ENCODE data around the gene TRIM28.
"Not testable (repeated sequence)": the region's sequence is repeated elsewhere in the genome, so short reads cannot be mapped to it uniquely, and the experiment has no call there.

Gene TRIM28

GRCh38 chr19:58561373-58562121 is 17.7 kb downstream of the TRIM28 start:
- DNase-seq (ENCODE audit: low read depth) = no peak

GRCh38 chr19:58562122-58563033 is 18.5 kb downstream of the TRIM28 start:
- DNase-seq (ENCODE audit: low read depth) = no peak

GRCh38 chr19:58563034-58563573 is 19.2 kb downstream of the TRIM28 start:
- DNase-seq (ENCODE audit: low read depth) = no peak

- no peak for DNase-seq (ENCODE audit: low read depth)
Observed at GRCh38 chr19:58563823-58564222, 20.0 kb downstream of the TRIM28 start.

GRCh38 chr19:58566989-58567388 is 23.1 kb downstream of the TRIM28 start:
- no peak for DNase-seq (ENCODE audit: low read depth)

GRCh38 chr19:58568453-58569130 is 24.7 kb downstream of the TRIM28 start:
- DNase-seq (ENCODE audit: low read depth) = no peak

- DNase-seq (ENCODE audit: low read depth) = no peak
Observed at GRCh38 chr19:58569191-58569942, 25.5 kb downstream of the TRIM28 start.

GRCh38 chr19:58569943-58570670 is 26.2 kb downstream of the TRIM28 start:
- no peak for DNase-seq (ENCODE audit: low read depth)

GRCh38 chr19:58570770-58571574 is 27.1 kb downstream of the TRIM28 start:
- no peak for DNase-seq (ENCODE audit: low read depth)

GRCh38 chr19:58571575-58571947 is 27.7 kb downstream of the TRIM28 start:
- no peak for DNase-seq (ENCODE audit: low read depth)

GRCh38 chr19:58572026-58572817 is 28.4 kb downstream of the TRIM28 start:
- no peak for DNase-seq (ENCODE audit: low read depth)

GRCh38 chr19:58572818-58573657 is 29.2 kb downstream of the TRIM28 start, which contains the start of gene MZF1:
Gene MZF1 (minus strand): TSS chr19:58573335. CDS start chr19:58571389, 1,946 bp downstream.
- peak; percentile 100 for DNase-seq (ENCODE audit: low read depth)

GRCh38 chr19:58573658-58574164 is 29.8 kb downstream of the TRIM28 start:
- DNase-seq (ENCODE audit: low read depth) = no peak

- peak; percentile 84 for DNase-seq (ENCODE audit: low read depth)
Observed at GRCh38 chr19:58575183-58576041, 31.5 kb downstream of the TRIM28 start.

- not testable (repeated sequence) for DNase-seq (ENCODE audit: low read depth)
Observed at GRCh38 chr19:58577581-58577980, 33.7 kb downstream of the TRIM28 start.

GRCh38 chr19:58578012-58578925 is 34.4 kb downstream of the TRIM28 start:
- DNase-seq (ENCODE audit: low read depth) = no peak

Data from fibroblast of the conjunctiva (primary cell).